K562 (cell line): ENCODE measurements around the gene SCYL1. TPM values are rescaled to one million over a fixed set of nuclear protein-coding genes. Genes with fewer than 3 reads are reported as not detected.

Experiments used
- ATAC-seq: fragments of 200-7000 bp; cut with Tn5 transposase; 3 replicates; pipeline ENCODE4 v1.9.1; 2020; ENCODE audit warnings: moderate library complexity
- BruUV-seq: library from RNA; stranded (reverse); fragments of 400-500 nt; replicated peaks from 2 replicates; lab custom pipeline; 2021; lab: Mats Ljungman, UMichigan
- CTCF ChIA-PET: fragments of 300-600 bp; formaldehyde crosslinking; extraction: SDS; loops from one replicate; lab custom pipeline; 2021; ENCODE audit warnings: low intra/inter-chr PET ratio; lab: Yijun Ruan, JAX
- POLR2A ChIA-PET: fragments of 300-600, 350-650 bp; sonication (Branson Sonifier 250); formaldehyde crosslinking; extraction: SDS; loops from one replicate; lab custom pipeline; 2021; ENCODE audit warnings: antibody characterized with exemption, inconsistent platforms; lab: Yijun Ruan, JAX
- DNase-seq, 4 experiments: peaks; one replicate each; pipeline versions ENCODE4 v3.0.0 to v3.0.0-alpha.2; 2011 to 2018; ENCODE audit warnings: low spot score in 3 of 4, mixed read lengths in 3 of 4; ENCODE audit errors: extremely low read depth in 1 of 4
- FAIRE-seq: peaks from 2 replicates; lab custom pipeline; 2011; peaks lifted over from hg19 to GRCh38; lab: Jason Lieb, UNC
- H2AFZ ChIP-seq: 2 replicates; pipeline ENCODE4 v1.6.0; 2011; ENCODE audit warnings: low read depth, low read length, control low read depth, inconsistent platforms
- H3K27ac ChIP-seq: fragments of 200-600 bp; 3 replicates; pipeline ENCODE4 v1.8.0; 2011; ENCODE audit warnings: low read depth, mild to moderate bottlenecking, control low read depth, inconsistent platforms, low read length, moderate library complexity, mixed read lengths; ENCODE audit errors: extremely low read depth
- H3K27me3 ChIP-seq, 2 experiments: fragments of 300-600 bp in 1 of 2; 2 replicates in 1 of 2; 3 replicates in 1 of 2; pipeline versions ENCODE4 v1.6.0 to v1.8.0; 2011; ENCODE audit warnings: inconsistent platforms in 2 of 2, low read length in 2 of 2, mild to moderate bottlenecking in 1 of 2, mixed read lengths in 1 of 2, moderate library complexity in 1 of 2; ENCODE audit not compliant: control insufficient read depth in 2 of 2, insufficient read depth in 2 of 2
- H3K36me3 ChIP-seq: fragments of 300-600 bp; 3 replicates; pipeline ENCODE4 v1.8.0; 2011; ENCODE audit warnings: mild to moderate bottlenecking, low read length, inconsistent platforms; ENCODE audit not compliant: control insufficient read depth, insufficient read depth
- H3K4me1 ChIP-seq, 2 experiments: fragments of 200-600 bp in 1 of 2; replicated peaks in 1 of 2; 2 replicates in 1 of 2; 3 replicates in 1 of 2; pipeline versions ENCODE4 v1.5.1 to v1.8.0; 2011; ENCODE audit warnings: inconsistent platforms in 2 of 2, low read length in 2 of 2, mild to moderate bottlenecking in 1 of 2, mixed read lengths in 1 of 2, moderate library complexity in 1 of 2; ENCODE audit not compliant: control insufficient read depth in 2 of 2, insufficient read depth in 2 of 2
- H3K4me2 ChIP-seq: 2 replicates; pipeline ENCODE4 v1.6.1; 2011; ENCODE audit warnings: low read length, control low read depth, inconsistent platforms, mixed read lengths; ENCODE audit not compliant: insufficient read depth
- H3K4me3 ChIP-seq: fragments of 200-600 bp; sonication (generic), shearing (Covaris generic); 2 replicates; pipeline ENCODE4 v1.5.1; 2016; ENCODE audit warnings: control low read depth, inconsistent platforms
- H3K79me2 ChIP-seq: fragments of 200-600 bp; 3 replicates; pipeline ENCODE4 v1.8.0; 2011; ENCODE audit warnings: low read length, inconsistent platforms; ENCODE audit not compliant: control insufficient read depth, insufficient read depth
- H3K9ac ChIP-seq, 2 experiments: 2 replicates each; pipeline versions ENCODE4 v1.6.0 to v1.6.1; 2011; ENCODE audit warnings: low read depth in 2 of 2, low read length in 2 of 2, control low read depth in 1 of 2, inconsistent platforms in 1 of 2, mild to moderate bottlenecking in 1 of 2, mixed read lengths in 1 of 2; ENCODE audit not compliant: insufficient read depth in 1 of 2
- H3K9me1 ChIP-seq: one replicate; pipeline ENCODE4 v1.6.0; 2011; ENCODE audit warnings: inconsistent platforms, mild to moderate bottlenecking, low read length, moderate library complexity; ENCODE audit not compliant: control insufficient read depth, insufficient read depth
- H3K9me3 ChIP-seq: replicated peaks from 2 replicates; pipeline ENCODE4 v1.5.1; 2011; ENCODE audit warnings: low read depth, low read length, inconsistent platforms; ENCODE audit not compliant: control insufficient read depth, insufficient read depth
- H4K20me1 ChIP-seq: replicated peaks from 2 replicates; pipeline ENCODE4 v1.6.1; 2011; ENCODE audit warnings: low read length, inconsistent platforms, mixed read lengths; ENCODE audit not compliant: control insufficient read depth, insufficient read depth
- ARID4B ChIP-seq: sonication (generic); formaldehyde crosslinking; IDR thresholded peaks from 2 replicates; pipeline ENCODE4 v1.8.0; 2022; ENCODE audit warnings: mild to moderate bottlenecking, missing genetic modification reagents
- BACH1 ChIP-seq: fragments of 200-800 bp; sonication (Bioruptor generic); IDR thresholded peaks from 2 replicates; pipeline ENCODE4 v1.6.1; 2016; ENCODE audit warnings: missing genetic modification characterization, missing compliant biosample characterization
- DACH1 ChIP-seq: fragments of 450-650 bp; IDR thresholded peaks from 2 replicates; pipeline ENCODE4 v1.6.1; 2018; ENCODE audit not compliant: partially characterized antibody
- KDM4B ChIP-seq, 2 experiments: fragments of 450-650 bp in 1 of 2; sonication (generic) in 1 of 2; IDR thresholded peaks; 2 replicates each; pipeline ENCODE4 v1.6.1; 2016 to 2017; ENCODE audit warnings: borderline replicate concordance in 2 of 2, antibody characterized with exemption in 1 of 2, low read depth in 1 of 2, mild to moderate bottlenecking in 1 of 2
- MYNN ChIP-seq, 2 experiments: sonication (generic); formaldehyde crosslinking in 1 of 2; IDR thresholded peaks; 2 replicates each; pipeline versions ENCODE4 v1.5.0 to v1.6.1; 2016 to 2020; ENCODE audit warnings: antibody characterized with exemption in 1 of 2, missing genetic modification reagents in 1 of 2
- PHTF2 ChIP-seq: fragments of 250-450 bp; sonication (Bioruptor Pico); IDR thresholded peaks from 2 replicates; pipeline ENCODE4 v1.5.0; 2021; ENCODE audit warnings: mild to moderate bottlenecking
- SMARCA4 ChIP-seq: fragments of 450-650 bp; IDR thresholded peaks from 2 replicates; pipeline ENCODE4 v1.6.1; 2016
- SMARCE1 ChIP-seq: fragments of 450-650 bp; IDR thresholded peaks from 2 replicates; pipeline ENCODE4 v1.7.1; 2016; ENCODE audit warnings: mild to moderate bottlenecking
- SPI1 ChIP-seq: IDR thresholded peaks from 2 replicates; pipeline ENCODE4 v1.6.1; 2011; ENCODE audit warnings: low read depth, low read length, control low read depth, borderline replicate concordance
- SRSF9 ChIP-seq: fragments of 200-400 bp; formaldehyde crosslinking; IDR thresholded peaks from 2 replicates; pipeline ENCODE4 v1.6.1; 2017; ENCODE audit warnings: low read depth, low read length, borderline replicate concordance
- TEAD1 ChIP-seq, 2 experiments: fragments of 450-650 bp in 1 of 2; sonication (generic) in 1 of 2; formaldehyde crosslinking; IDR thresholded peaks; 2 replicates each; pipeline versions ENCODE4 v1.4.0 to v1.8.0; 2020 to 2022; ENCODE audit warnings: mild to moderate bottlenecking in 2 of 2, missing genetic modification reagents in 1 of 2
- ZNF121 ChIP-seq: sonication (generic); formaldehyde crosslinking; conservative IDR thresholded peaks from 2 replicates; pipeline ENCODE4 v1.8.0; 2022; ENCODE audit warnings: missing genetic modification reagents
- ZNF347 ChIP-seq: fragments of 450-650 bp; formaldehyde crosslinking; IDR thresholded peaks from 2 replicates; pipeline ENCODE4 v1.4.0; 2020; ENCODE audit warnings: low read depth, mild to moderate bottlenecking, moderate library complexity
- ZNF384 ChIP-seq: IDR thresholded peaks from 2 replicates; pipeline ENCODE4 v1.6.1; 2012; ENCODE audit warnings: low read depth, low read length, improper control_type of control experiment
- WGBS: fragments of 100-300 bp; shearing (Covaris generic); methylation state at CpG from one replicate; pipeline ENCODE4 v1.1.6; 2016; ENCODE audit warnings: low coverage, mixed read lengths; ENCODE audit not compliant: insufficient coverage; ENCODE audit errors: missing lambda C conversion rate; 5-methylcytosine and 5-hydroxymethylcytosine counted together
- in situ Hi-C: fragments of 300-500 bp; cut with MboI; formaldehyde crosslinking; loops from 4 replicates; pipeline ENCODE4 v1.15.0; 2018; ENCODE audit warnings: inconsistent platforms, mixed read lengths
- intact Hi-C: fragments of 100-400 bp; cut with micrococcal nuclease; formaldehyde crosslinking; loops from 2 replicates; pipeline ENCODE4 v1.14.2; 2022
- polyA plus RNA-seq, 8 experiments: library from polyadenylated mRNA; depleted of rRNA in 4 of 8; stranded (reverse) in 5 of 8; unstranded in 3 of 8; fragments of >200 nt; fragmentation: Nextera tagmentation in 2 of 8; fragmentation: Illumina TruSeq in 1 of 8; extraction: Ambion mirVana in 2 of 8; extraction: Trizol in 1 of 8; gene quantifications; 2 replicates each; pipeline versions ENCODE4 v1.2.1 to v1.2.3, GENCODE V29; 2011 to 2014; ENCODE audit warnings: inconsistent platforms in 1 of 8, missing spikeins in 1 of 8
- total RNA-seq, 7 experiments: library from RNA; depleted of rRNA in 6 of 7; stranded (reverse); fragments of >200 nt in 6 of 7; fragmentation: Illumina TruSeq in 2 of 7; extraction: Trizol in 2 of 7; gene quantifications; 2 replicates each; pipeline versions ENCODE4 v1.2.1 to v1.2.3, GENCODE V29; 2011 to 2021; ENCODE audit warnings: low replicate concordance in 1 of 7

The SCYL1 gene
- total and polyA plus RNA-seq, 9 of the 15 experiments (the other 6 are each of a cell fraction or from before 2014, with no cell fraction given): 1.9 to 145 (median 57.6) TPM

GRCh38 chr11:65482306-65482850 is 42.5 kb upstream of the SCYL1 start:
- Histone ChIP-seq H3K36me3 (no peaks in the 10 kb centered on the region), H3K9ac (no peak overlapping the region), H3K9me3 (no peaks in the 10 kb centered on the region), H3K4me3 (no peak overlapping the region), H3K4me2 (no peak overlapping the region), H3K9me1 (no peaks in the 10 kb centered on the region), H3K4me1 (peaks cover 43 to 49% of the 10 kb centered on the region in 2 experiments), H3K79me2 (peaks cover 33% of the 10 kb centered on the region), H3K27ac (peak overlapping the region; percentile 16; the same call in 1 of the 3 replicates), H4K20me1 (no peaks in the 10 kb centered on the region), H3K27me3 (no peaks in the 10 kb centered on the region), H2AFZ (no peak overlapping the region)
- FAIRE-seq (no peak), DNase-seq (no peak), ATAC-seq (no peak)
- no TSS peak for BruUV-seq
- ChIA-PET CTCF (no interaction called here), POLR2A (interaction anchor here (1.5 to 26.0 kb wide), 4 partner anchors 10 to 62 kb away, joined by 6 to 2118 read pairs (median 707); partner anchors contain the start of genes MALAT1 and NEAT1)
- intact Hi-C loops (no loop called here), in situ Hi-C loops (no loop called here)
- WGBS: 100% methylated on average over 2 of the region's 2 CpGs
- peak; percentile 62; the same call in 1 of the 2 replicates for TF ChIP-seq ZNF384
- TF ChIP-seq DACH1: no peak
- TF ChIP-seq SMARCA4: 0 out of 2 replicates have a peak, but pooled peaks have one; percentile 11
- no peak for TF ChIP-seq KDM4B (IDR thresholded peaks at IDR 0.05; ENCODE audit: borderline replicate concordance in 2 of 2, low read depth in 1 of 2)
- peak; percentile 17; the same call in 1 of the 2 replicates for TF ChIP-seq SMARCE1
- no peak for TF ChIP-seq BACH1 (tag)
- no peak for TF ChIP-seq MYNN (IDR thresholded peaks at IDR 0.05)
- TF ChIP-seq MYNN (CRISPR knock-in tag; IDR thresholded peaks at IDR 0.05): no peak
- TF ChIP-seq ZNF121 (CRISPR knock-in tag): no peak
- TF ChIP-seq SPI1: peak; percentile 40; the same call in 1 of the 2 replicates
- no peak for TF ChIP-seq SRSF9
- TF ChIP-seq ARID4B (CRISPR knock-in tag): no peak
- no peak for TF ChIP-seq ZNF347 (CRISPR knock-in tag)
- no peak for TF ChIP-seq TEAD1 (CRISPR knock-in tag; IDR thresholded peaks at IDR 0.05)
- no peak for TF ChIP-seq PHTF2 (CRISPR knock-in tag)
